NCI-H460 (cell line): Measurements from ENCODE around the gene RAE1. TPM values are rescaled to one million over a fixed set of nuclear protein-coding genes. Genes with fewer than 3 reads are reported as not detected.
"Not testable (repeated sequence)": the region's sequence is repeated elsewhere in the genome, so short reads cannot be mapped to it uniquely, and the experiment has no call there.

Source experiments
- DNase-seq: peaks from one replicate; pipeline ENCODE4 v3.0.0-alpha.2; 2016; ENCODE audit warnings: low read depth; ENCODE audit errors: extremely low read depth
- total RNA-seq: library from RNA; depleted of rRNA; stranded (reverse); fragments of >200 nt; shearing (Covaris generic); gene quantifications from 2 replicates; pipeline ENCODE4 v1.2.3, GENCODE V29; 2014

RAE1 gene
- total RNA-seq, 1 experiment from 2014 or later = 42.8 TPM

DNA sequence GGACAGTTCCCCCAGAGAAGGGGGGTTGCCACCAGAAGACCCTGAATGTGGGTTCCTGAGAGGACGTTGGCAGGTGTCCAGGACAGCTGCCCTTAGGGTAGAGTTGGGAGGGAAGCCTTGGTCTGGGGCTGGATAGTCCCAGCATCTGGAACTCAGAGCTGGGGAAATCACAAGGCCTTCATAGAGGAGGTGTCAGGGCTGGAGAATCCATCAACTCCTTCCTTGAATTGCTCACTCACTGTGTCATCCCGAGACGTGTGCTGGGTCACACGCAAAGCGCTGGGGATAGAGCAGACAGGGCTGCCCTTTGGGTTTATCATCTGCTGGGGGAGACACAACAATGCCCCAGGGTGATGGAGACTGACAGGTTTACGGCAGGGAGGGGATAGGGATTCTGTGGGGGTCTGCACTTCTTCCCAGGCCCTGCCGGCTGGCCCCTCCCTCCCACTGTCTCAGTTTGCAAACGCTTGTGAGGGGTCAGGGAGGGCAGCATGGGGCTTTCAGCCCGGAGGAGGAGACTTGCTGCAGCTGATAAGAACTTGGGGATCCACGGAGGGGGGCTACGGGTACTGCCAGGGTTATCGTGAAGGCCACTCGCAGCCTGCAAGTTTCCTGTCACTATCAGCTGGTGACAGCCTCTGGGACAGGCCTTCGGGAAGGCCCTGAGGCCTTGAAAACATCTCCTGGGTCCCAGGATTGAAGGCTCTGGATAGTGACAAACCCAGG, 58.8 kb downstream of the RAE1 start:
- DNase-seq = no peak

DNA sequence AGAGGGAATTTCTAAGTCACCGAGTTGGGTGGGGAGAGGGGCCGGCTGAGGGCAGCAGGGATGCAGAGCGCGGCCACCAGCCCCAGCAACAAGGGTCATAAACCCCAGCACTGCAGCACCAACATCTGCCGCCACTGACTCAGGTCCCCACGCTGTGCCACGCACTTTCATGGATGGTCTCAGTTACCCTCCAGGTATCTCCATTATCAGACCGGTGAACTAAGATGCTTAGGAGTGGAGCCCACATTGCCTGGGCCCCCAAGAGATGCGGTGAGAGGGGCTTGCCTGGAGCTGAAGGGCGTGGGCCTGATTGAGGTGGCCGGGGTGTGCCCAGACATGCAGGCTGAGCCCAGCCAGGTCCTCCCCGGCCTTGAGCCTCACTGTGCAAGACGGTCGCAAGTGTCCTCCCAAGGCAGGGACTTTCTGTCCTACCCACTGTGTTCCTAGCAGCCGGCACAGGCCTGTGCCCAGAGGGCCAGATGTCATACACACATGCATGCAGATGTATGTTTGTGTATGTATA, 59.4 kb downstream of the RAE1 start:
- no peak for DNase-seq

DNA sequence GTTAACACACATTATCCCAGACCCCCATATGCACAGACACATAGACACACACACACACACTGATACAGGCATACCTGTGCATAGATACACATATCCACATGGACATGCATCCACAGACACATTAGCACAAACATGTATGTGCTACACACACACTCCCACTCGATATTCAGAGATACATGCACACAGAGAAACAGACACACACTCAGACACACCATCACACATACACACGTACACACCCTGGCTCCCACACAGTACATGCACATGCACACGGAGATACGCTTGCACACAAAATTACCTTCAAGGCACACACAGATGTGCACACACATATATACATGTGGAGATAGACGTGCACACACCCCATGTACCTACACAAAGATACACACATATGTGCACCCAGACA, 59.9 kb downstream of the RAE1 start:
- DNase-seq = no peak

DNA sequence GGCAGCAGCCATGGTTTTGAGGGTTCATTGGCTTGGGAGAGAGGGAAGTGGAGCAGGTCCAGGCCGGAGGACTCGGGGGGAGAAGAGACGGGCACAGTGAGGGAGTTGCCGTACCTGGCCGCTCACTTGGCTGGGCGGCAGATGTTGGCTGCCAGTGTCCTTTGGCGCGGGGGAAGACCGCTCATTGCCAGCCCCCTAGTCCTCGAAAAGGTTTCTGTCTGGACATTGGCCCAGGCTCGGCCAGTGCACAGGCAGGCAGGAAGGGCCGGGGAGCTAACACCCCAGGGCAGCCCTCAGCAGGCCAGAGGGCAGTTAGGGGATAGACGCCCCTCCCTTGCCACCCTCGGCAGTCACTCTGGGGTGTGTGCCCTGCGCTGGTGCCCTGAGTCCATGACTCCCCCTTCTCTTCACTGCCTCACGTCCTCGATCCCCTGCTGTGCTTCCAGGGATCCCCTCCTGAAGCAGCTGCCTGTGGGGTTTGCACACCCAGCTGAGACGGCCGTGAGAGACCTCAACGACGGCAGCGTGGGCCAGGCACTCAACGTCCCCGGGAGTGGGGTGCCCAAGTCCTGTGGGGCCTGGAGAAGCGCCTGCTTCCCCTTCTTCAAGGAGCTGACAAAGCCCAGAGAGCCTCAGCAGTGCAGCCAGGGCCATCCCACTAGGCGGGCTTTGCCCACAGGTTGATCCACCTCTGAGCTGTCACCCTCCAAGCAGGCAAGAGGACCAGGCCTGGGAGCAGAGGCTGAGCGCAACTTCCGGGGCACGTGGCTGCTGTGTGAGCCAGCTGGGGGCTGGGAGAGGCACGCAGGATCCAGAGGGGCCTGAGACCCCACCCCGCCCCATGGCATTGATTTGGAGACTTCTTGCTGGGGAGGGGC, 60.6 kb downstream of the RAE1 start:
- DNase-seq = no peak

DNA sequence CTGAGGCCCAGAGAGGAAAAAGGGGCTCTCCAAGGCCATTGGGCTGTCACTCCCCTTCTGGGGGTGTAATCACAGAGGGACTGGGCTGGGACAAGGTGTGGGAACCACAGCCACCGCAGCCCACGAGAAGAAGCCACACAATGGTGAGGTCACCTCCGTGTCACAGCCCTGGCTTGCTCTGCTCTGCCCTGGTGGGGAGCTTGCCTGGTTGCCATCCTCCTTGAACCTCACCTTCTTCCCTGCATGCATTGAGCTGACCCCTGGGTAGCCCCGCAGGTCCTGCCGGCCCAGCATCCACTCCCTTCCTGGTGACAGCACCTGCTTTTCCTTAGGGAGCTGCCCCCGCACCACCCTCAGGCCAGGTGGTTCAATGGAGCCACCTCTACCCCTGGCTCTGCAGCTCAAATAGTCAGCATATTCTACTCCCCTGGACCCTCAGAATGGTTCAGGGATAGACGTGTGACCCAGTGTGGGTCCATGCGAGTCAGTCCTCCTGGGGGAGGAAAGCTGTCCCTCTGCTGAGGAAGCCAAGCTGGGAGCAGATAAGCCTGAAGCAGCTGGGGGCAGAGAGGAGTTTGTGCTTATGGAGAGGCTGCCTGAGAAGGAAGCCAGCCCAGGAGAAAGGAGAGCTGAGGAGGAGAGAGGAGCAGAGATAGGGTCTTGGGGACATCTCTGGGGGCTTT, 61.4 kb downstream of the RAE1 start:
- no peak for DNase-seq

DNA sequence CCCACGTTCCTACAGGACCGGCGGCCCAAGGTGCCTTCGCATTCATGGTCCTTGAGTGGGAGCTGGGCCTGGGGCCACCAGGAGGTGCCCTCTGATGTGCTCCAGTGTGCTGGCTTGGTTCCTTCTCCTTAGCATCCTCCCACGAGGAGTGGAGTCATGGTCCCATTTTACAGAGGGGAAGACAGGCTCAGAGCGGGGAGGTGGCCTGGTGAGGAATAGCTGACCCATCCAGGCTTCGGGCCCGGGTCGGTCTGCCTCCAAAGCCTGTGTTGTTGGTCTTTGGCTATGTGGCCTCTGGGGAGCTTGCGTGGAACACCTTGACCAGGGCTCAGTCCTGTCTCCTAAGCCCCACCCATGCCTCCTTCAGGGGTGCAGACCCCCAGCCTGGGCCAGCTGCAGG, 62.9 kb downstream of the RAE1 start:
- DNase-seq = no peak

DNA sequence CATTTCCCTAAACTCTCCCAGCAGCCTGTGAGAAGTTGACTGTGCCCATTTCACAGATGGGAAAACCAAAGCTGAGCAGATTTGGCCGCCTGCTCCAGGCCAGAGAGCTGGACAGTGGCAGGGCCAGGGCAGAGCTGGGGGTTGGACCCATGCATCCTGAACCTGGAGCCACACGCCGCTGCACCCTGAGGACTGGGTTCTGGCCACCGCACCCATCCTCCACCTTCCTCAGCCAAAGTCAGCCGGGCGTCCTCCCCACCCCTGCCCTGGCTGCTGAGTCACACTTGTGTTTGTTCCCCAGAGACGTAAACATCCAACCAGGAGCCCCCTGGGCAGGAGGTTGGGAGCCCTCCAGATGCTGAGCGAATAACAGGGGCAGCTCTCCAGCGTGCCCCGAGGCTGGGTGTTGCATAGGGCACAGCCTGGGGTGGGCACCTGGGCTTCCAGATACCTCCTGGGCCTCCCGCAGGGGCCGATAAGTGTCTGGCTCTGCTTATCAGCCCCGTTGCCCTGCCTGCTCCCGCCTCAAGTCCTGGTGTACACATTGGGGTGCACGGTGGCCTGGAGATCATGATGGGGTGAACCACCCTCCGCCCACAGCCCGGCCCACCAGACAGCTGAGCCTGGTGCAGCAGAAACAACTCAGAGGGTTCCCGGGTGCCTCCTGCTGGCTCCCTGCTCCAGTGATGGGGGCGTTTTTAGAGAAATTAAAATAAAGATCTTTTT, 64.0 kb downstream of the RAE1 start:
- peak; percentile 20 for DNase-seq

DNA sequence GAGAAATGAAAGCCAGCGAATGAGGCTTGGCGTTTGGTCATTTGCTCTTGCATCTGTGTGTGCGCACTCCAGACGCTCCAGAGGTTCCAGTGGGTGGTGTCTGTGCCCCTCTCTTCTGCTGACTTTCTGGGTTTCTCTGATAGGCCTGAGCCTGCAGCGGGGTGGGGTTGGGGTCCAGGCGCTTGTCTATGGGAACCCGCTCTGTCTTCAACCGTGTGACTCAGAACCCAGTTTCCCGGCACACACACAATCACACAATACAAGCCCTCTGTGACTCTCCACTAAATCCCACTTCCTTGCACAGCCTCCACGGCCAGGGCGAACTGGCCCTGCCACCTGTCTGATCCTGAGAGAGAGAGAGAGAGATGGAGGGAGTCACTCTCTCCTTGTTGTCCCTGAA, 64.7 kb downstream of the RAE1 start:
- DNase-seq = no peak

DNA sequence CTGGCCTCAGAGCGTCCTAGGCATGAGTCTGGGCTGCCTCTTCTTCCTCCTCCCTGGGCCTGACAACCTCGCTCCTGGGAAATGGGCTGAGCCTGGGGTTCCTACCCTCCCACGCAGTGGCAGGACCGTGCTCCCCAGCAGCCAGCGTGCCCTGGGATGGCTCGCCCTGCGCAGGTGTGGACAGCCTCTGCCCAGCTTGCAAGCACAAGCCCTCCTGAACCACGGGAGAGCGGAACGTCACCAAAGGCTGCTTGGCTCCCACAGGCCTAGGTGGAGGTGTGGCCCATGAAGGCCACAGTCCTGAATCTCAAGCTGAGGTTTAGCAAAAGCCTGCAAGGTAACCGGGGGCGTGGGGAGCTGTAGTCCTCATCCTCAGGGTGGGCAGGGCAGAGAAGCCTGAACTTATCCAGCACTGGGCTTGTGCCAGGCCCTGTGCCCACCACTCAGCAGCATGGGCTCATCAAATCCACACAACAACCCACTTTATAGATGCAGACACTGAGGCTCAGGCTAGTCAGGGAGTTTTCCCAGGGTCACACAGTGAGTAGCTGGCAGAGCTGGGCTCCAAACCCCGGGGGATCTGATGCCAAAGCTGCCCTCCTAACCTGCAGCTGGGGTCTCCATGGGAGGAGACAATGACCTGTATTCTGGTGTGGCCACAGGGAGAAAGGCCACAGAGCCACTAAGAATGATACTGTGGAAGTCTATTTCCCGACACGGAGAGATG, 65.4 kb downstream of the RAE1 start:
- no peak for DNase-seq

DNA sequence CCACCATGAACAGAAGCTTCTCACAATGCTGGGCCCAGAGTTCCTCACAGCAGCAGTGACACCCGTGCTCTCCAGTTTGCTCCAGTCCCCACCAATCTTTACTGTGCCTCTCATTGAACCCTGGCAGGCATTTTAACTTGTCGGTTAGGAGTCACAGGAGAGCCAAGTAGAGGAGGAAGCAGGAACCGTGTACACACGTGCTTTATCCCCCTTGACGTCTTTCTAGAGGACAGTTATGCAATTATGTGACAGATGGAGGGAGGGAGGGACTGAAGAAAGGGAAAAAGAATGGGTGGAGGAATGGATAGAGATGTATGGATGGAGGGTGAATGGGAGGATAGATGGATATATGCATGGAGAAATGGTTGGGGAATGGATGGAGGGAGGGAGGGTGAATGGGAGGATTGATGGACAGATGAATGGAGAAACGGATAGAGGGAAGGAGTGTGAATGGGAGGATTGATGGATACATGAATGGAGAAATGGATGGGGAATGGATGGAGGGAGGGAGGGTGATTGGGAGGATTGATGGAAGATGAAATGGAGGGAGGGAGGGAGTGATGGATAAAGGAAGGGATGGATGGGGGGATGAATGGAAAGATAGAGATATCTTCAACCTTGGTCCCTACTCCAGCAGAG, 66.1 kb downstream of the RAE1 start:
- no peak for DNase-seq

DNA sequence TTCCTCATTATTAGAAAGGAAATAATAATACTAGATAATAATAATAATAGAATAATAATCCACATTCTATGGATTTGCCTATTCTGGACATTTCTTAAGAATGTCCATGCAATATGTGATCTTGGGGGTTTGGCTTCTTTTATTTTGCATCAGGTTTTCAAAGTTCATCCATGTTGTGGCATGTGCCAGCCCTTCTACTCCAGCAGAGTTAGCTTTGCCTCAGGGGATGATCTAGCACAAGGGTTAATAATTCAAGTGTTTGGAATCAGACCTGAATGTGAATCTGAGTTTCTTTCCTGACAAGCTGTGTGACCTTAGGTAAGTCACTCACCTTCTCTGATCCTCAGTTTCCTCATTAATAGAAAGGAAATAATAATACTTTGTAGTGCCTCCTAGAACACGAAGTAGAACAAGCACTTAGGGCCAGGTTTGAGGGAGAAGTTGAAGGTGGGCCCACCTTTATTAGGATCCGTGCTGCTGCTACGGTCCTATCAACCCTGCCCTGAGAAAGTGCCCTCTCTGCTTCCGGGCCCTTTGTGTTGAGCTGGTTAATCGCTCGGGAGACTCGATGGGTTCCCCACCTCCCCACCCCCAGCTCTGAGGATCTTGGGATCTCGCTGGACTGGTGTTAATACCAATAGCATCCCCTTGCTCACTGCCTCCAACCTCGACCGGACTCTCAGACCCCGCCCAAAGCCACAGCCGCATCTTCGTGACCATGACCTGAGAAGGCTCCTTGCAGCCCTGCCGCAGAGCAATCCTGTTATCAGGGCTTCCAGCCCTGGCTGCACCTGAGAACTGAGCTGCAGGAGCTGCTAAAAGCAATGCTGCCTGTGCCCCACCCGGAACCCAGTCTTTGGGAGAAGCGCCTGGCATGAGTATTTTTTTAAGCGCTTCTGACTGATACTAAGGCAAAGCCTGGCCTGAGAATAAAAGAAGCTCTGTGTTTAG, 67.0 kb downstream of the RAE1 start:
- no peak for DNase-seq

DNA sequence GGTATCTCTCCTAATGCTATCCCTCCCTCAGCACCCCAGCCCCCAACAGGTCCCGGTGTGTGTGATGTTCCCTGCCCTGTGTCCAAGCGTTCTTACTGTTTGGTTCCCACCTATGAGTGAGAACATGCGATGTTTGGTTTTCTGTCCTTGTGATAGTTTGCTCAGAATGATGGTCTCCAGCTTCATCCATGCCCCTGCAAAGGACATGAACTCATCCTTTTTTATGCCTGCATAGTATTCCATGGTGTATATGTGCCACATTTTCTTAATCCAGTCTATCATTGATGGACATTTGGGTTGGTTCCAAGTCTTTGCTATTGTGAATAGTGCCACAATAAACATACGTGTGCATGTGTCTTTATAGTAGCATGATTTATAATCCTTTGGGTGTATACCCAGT, 68.4 kb downstream of the RAE1 start:
- not testable (repeated sequence) for DNase-seq

DNA sequence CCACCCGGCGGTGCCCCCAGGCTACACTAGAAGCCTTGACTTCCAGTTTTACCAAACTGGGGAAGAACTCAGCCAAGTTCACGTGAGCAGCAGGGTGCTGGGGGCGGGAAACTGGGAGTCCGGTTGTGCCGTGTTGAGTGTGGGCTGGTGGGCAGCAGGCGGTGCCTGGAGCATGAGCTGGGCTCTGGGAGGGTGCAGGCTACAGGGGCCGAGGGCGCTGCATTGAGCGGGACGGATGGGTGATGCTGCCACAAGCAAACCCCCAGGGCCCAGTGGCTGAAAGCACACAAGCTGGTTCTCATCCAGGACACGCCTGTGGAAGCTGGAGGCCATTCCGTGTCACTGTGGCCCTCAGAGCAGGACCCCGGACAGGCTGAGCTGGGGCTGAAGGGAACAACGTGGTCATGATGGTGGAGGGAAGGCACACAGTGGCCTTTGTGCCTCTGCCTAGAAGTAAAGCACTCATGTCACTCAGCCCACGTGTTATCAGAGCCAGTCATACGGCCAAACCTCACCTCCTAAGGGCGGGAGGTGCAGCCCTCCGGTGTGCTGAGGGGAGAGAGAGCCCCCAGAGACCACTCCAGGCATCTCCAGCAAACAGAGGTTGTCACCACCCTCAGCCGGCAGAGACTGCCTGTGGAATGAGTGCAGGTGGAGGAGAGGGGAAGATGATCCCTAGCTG, 69.7 kb downstream of the RAE1 start:
- DNase-seq = no peak

DNA sequence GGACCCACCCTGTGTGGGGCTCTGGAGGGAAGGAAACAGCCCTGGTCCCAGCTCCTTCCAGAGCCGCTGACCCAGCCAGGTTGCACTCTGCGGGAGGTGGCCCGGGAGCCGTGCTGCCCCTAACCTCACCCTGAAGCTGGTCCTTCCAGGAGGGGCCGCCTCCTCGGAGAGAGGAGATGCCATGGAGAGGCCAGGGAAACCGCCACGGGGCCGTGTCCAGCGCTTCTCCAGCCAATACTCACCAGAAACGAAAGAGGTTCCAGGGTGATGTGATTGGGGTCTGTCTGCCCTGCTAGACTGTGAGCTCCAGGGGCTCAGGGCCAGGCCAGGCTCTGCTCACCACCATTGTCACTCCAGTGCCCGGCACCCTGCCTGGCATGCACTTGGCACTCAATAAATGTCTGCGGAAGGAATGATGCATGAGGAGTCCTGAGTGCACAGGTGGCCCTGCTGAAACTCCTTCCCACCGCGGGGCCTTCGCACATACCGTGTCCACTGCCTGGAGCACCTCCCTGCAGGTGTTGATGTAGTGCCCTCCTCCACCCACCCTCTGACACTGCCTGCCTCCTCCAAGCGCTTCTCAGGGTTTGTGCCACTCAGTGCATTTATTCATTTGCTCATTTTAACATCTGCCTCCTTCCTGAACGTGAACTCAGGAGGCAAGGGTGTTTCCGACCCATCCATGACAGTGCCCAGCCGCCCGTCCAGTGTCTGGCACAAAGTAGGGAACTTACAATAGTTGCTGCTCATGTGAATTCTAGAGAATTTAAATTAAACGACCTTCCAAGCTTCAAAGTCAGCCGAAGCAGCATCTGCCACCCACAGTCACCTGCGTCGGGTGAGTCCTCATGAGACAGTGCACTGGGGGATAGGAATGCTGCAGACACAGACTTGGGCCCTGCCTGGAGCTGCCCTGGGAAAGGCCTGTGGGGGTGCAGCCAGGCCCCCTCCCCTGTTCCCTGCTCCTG, 70.5 kb downstream of the RAE1 start:
- DNase-seq = no peak

DNA sequence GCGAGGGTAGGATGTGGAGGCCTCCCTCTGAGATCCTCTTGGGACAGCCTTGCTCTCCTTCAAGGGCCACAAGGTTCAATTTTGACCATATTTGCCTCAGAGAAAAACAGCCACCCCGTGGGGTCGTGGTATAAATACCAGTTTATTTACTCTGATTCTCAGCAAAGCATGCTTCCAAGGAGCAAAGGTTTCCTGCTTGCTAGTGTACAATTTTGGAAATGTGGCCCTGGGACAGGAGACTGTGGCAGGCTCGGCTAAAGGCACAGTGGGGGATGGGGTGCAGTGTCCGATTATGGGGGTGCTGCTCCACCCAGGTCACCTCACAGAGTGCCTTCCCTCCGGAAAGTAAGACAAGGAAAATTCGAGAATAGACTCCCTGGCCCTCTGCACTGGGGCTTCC, 71.2 kb downstream of the RAE1 start:
- no peak for DNase-seq

DNA sequence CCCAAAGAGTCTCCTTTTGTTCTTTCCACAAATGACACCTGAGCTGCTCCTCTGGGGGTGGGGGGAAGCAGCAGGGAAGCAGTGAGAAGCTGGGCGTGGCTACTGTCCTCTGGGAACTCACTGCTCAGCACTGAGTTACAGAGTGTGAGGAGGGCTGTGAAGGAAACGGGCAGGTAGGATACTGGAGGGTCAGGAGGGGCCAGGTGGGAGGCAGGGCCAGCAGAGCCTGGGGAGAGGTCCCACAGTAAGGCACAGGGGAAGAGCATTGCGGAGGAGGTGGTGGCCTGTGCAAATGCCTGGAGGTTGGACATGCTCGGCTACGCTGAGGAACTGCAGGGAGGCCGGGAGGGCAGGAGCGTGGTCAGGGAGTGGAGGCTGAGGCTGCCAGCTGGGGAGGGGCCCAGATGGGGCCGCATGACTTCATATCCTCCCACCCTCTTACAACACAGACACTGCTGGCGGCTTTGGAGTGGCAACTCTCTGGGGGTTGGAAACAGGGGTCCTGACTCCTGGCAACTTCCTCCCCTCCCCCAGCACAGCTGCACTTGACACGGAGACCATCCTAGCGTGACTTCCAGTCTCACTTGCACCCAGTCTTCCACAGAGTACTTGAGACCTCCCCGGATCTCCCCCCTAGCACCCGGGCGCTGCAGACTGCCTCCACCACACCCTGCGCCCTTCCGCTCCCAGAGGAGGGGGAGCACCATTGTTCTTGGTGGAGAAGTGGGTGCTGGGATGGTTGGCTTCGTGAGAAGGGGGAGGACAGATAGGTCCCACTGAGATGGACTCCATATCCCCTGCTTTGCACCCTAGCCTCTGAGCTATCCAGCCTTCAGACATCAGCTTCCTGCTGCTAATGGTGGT, 74.3 kb downstream of the RAE1 start:
- DNase-seq = no peak
